Measurements from ENCODE around the gene POLR2I. TPM values are rescaled to one million over a fixed set of nuclear protein-coding genes. Genes with fewer than 3 reads are reported as not detected.

POLR2I gene
- polyA plus RNA-seq, 1 donor (not counting 4 experiments of a cell fraction or from before 2014, with no cell fraction given) = 34.3 TPM

DNA sequence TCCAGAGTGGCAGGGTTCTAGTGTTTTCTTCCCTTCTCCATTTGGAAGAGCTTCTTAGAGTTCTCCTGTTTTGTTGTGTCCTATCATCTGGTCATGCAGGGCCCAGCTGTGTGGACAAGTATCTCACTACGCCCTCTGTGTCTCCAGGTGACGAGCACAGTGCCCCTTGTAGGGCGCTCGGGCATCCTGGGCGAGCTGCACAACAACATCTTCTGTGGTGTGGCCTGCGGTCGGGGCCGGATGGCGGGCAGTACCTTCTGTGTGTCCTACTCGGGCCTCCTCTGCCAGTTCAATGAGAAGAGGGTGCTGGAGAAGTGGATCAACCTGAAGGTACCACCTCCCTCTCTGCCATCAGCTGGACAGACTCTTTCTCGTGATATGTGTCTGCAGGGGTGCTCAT, 47.0 kb downstream of the POLR2I start:
- no peak overlapping the region for H3K4me2 ChIP-seq (ENCODE audit: control insufficient read depth, extremely low read depth, insufficient read depth, low read depth, low read length)
- H3K9me1 ChIP-seq (ENCODE audit: control insufficient read depth, extremely low read depth, insufficient read depth, low read length) = no peaks in the 10 kb centered on the region
- H2AFZ ChIP-seq (ENCODE audit: control insufficient read depth, low read length) = no peak overlapping the region
- TF ChIP-seq EZH2 (IDR thresholded peaks at IDR 0.05; ENCODE audit: low read length) = no peak
- TF ChIP-seq, protein P1, sequence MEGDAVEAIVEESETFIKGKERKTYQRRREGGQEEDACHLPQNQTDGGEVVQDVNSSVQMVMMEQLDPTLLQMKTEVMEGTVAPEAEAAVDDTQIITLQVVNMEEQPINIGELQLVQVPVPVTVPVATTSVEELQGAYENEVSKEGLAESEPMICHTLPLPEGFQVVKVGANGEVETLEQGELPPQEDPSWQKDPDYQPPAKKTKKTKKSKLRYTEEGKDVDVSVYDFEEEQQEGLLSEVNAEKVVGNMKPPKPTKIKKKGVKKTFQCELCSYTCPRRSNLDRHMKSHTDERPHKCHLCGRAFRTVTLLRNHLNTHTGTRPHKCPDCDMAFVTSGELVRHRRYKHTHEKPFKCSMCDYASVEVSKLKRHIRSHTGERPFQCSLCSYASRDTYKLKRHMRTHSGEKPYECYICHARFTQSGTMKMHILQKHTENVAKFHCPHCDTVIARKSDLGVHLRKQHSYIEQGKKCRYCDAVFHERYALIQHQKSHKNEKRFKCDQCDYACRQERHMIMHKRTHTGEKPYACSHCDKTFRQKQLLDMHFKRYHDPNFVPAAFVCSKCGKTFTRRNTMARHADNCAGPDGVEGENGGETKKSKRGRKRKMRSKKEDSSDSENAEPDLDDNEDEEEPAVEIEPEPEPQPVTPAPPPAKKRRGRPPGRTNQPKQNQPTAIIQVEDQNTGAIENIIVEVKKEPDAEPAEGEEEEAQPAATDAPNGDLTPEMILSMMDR (optimal IDR thresholded peaks at IDR 0.05 in 1 of 3, IDR thresholded peaks at IDR 0.05 in 1 of 3, conservative IDR thresholded peaks at IDR 0.05 in 1 of 3; ENCODE audit: extremely low read depth in 1 of 3, insufficient read depth in 2 of 3, low read length in 3 of 3) = no peak
- H3K27ac ChIP-seq (ENCODE audit: control insufficient read depth, insufficient read depth, low read length) = no peak overlapping the region
- no peaks in the 10 kb centered on the region for H3K27me3 ChIP-seq (ENCODE audit: control insufficient read depth, extremely low read depth, insufficient read depth, low read length)
- no peaks in the 10 kb centered on the region for H3K79me2 ChIP-seq (ENCODE audit: control insufficient read depth, insufficient read depth, low read length)
- no peaks in the 10 kb centered on the region for H3K9me3 ChIP-seq (ENCODE audit: control insufficient read depth, low read depth, low read length)
- H3K36me3 ChIP-seq (ENCODE audit: control insufficient read depth in 2 of 2, extremely low read depth in 1 of 2, insufficient read depth in 2 of 2, low read length in 2 of 2) = peaks cover 0 to 17% of the 10 kb centered on the region in 2 experiments
- no peak overlapping the region for H3K9ac ChIP-seq (ENCODE audit: control insufficient read depth, extremely low read depth, insufficient read depth, low read length)
- DNase-seq (ENCODE audit: low read depth, low spot score) (no peak), FAIRE-seq (no peak)
- dilution Hi-C loops (cut with MboI; ENCODE audit: extremely low pct_ligation_motif_present, low sequenced_read_pairs) = no loop called here
- no peak overlapping the region for H3K4me3 ChIP-seq (ENCODE audit: control insufficient read depth in 2 of 3, extremely low read depth in 1 of 3, insufficient read depth in 2 of 3, low read depth in 1 of 3, low read length in 3 of 3)
- H4K20me1 ChIP-seq (ENCODE audit: control insufficient read depth, extremely low read depth, insufficient read depth, low read length) = peaks cover 16% of the 10 kb centered on the region
- peaks cover 12% of the 10 kb centered on the region for H3K4me1 ChIP-seq (ENCODE audit: control insufficient read depth, extremely low read depth, insufficient read depth, low read length)

DNA sequence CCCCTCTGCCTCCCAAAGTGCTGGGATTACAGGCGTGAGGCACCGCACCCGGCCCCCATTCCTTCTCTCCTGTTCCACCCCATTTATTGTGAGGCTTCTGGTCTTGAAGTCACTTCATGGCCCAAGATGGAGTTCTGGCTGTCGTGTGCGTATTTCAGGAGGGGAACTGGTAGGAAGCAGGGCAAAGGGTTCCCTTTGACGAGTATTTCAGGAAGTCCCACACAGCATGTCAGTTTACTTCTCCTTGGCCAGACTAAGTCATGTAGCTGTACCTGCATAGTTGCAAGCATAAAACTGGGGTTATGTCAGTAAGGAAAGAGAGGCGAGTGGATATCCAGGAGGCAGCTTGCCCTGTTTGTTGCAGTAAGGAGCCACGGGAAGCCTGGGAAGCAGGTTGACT, 49.8 kb downstream of the POLR2I start:
- Histone ChIP-seq H2AFZ (ENCODE audit: control insufficient read depth, low read length) (no peak overlapping the region), H3K9me3 (ENCODE audit: control insufficient read depth, low read depth, low read length) (no peaks in the 10 kb centered on the region), H3K4me2 (ENCODE audit: control insufficient read depth, extremely low read depth, insufficient read depth, low read depth, low read length) (no peak overlapping the region), H3K79me2 (ENCODE audit: control insufficient read depth, insufficient read depth, low read length) (no peaks in the 10 kb centered on the region), H3K27me3 (ENCODE audit: control insufficient read depth, extremely low read depth, insufficient read depth, low read length) (no peaks in the 10 kb centered on the region), H3K4me1 (ENCODE audit: control insufficient read depth, extremely low read depth, insufficient read depth, low read length) (no peaks in the 10 kb centered on the region), H3K9ac (ENCODE audit: control insufficient read depth, extremely low read depth, insufficient read depth, low read length) (no peak overlapping the region), H3K36me3 (ENCODE audit: control insufficient read depth in 2 of 2, extremely low read depth in 1 of 2, insufficient read depth in 2 of 2, low read length in 2 of 2) (peaks cover under 1 to 17% of the 10 kb centered on the region in 2 experiments), H4K20me1 (ENCODE audit: control insufficient read depth, extremely low read depth, insufficient read depth, low read length) (peaks cover 2% of the 10 kb centered on the region), H3K27ac (ENCODE audit: control insufficient read depth, insufficient read depth, low read length) (no peak overlapping the region), H3K9me1 (ENCODE audit: control insufficient read depth, extremely low read depth, insufficient read depth, low read length) (no peaks in the 10 kb centered on the region), H3K4me3 (ENCODE audit: control insufficient read depth in 2 of 3, extremely low read depth in 1 of 3, insufficient read depth in 2 of 3, low read depth in 1 of 3, low read length in 3 of 3) (no peak overlapping the region)
- DNase-seq (ENCODE audit: low read depth, low spot score) (no peak), FAIRE-seq (no peak)
- dilution Hi-C loops (cut with MboI; ENCODE audit: extremely low pct_ligation_motif_present, low sequenced_read_pairs) = no loop called here
- TF ChIP-seq, protein P1 (optimal IDR thresholded peaks at IDR 0.05 in 1 of 3, IDR thresholded peaks at IDR 0.05 in 1 of 3, conservative IDR thresholded peaks at IDR 0.05 in 1 of 3; ENCODE audit: extremely low read depth in 1 of 3, insufficient read depth in 2 of 3, low read length in 3 of 3) = no peak
- no peak for TF ChIP-seq EZH2 (IDR thresholded peaks at IDR 0.05; ENCODE audit: low read length)

Other genes starting within 250 kb of the POLR2I start
- gene APLP1, start 246.3 kb downstream of the POLR2I start, polyA plus RNA-seq = 0.50 to 0.95 TPM (median 0.66 TPM) in 3 replicates
- gene NFKBID, start 214.3 kb downstream of the POLR2I start, polyA plus RNA-seq = 3.9 to 6.0 TPM (median 5.0 TPM) in 3 replicates
- 0.19 to 0.30 TPM (median 0.25 TPM) in 3 replicates for gene HCST, start 212.3 kb downstream of the POLR2I start, polyA plus RNA-seq
- not detected in 3 replicates for gene TYROBP, start 206.6 kb downstream of the POLR2I start, polyA plus RNA-seq
- 0.73 to 6.1 TPM (median 0.90 TPM) in 3 replicates for gene LRFN3, start 178.5 kb downstream of the POLR2I start, polyA plus RNA-seq
- 7.3 to 11.9 TPM (median 8.0 TPM) in 3 replicates for gene SDHAF1, start 119.7 kb downstream of the POLR2I start, polyA plus RNA-seq
- 0.19 to 0.72 TPM (median 0.28 TPM) in 3 replicates for gene SYNE4, start 106.1 kb downstream of the POLR2I start, polyA plus RNA-seq
- 27.8 to 37.1 TPM (median 36.7 TPM) in 3 replicates for gene ALKBH6, start 100.7 kb downstream of the POLR2I start, polyA plus RNA-seq
- 0.38 to 0.76 TPM (median 0.63 TPM) in 3 replicates for gene CLIP3, start 82.0 kb downstream of the POLR2I start, polyA plus RNA-seq
- 1.4 to 3.6 TPM (median 1.8 TPM) in 3 replicates for gene THAP8, start 60.6 kb downstream of the POLR2I start, polyA plus RNA-seq
- 0.98 to 3.7 TPM (median 2.3 TPM) in 3 replicates for gene WDR62, start 60.0 kb downstream of the POLR2I start, polyA plus RNA-seq
- gene OVOL3, start 3.7 kb downstream of the POLR2I start, polyA plus RNA-seq = not detected in 3 replicates
- gene TBCB, start 593 bp upstream of the POLR2I start, polyA plus RNA-seq = 179 to 193 TPM (median 183 TPM) in 3 replicates
- 778 to 884 TPM (median 832 TPM) in 3 replicates for gene CAPNS1, start 25.2 kb upstream of the POLR2I start, polyA plus RNA-seq
- gene COX7A1, start 37.6 kb upstream of the POLR2I start, polyA plus RNA-seq = 1.6 to 7.1 TPM (median 2.6 TPM) in 3 replicates
- gene ZNF565, start 99.8 kb upstream of the POLR2I start, polyA plus RNA-seq = 2.0 to 3.5 TPM (median 2.3 TPM) in 3 replicates
- 45.5 to 82.6 TPM (median 67.3 TPM) in 3 replicates for gene ZNF146, start 100.2 kb upstream of the POLR2I start, polyA plus RNA-seq